NB4 (cell line): ENCODE results near the gene COBL.

ENCODE experiments used
- DNase-seq: peaks from one replicate; pipeline ENCODE4 v3.0.0; 2010; ENCODE audit warnings: low read depth
- H3K4me3 ChIP-seq: one replicate; pipeline ENCODE4 v1.5.1; 2011; ENCODE audit warnings: mild to moderate bottlenecking, low read depth, low read length, moderate library complexity
- MYC ChIP-seq: IDR thresholded peaks from 2 replicates; pipeline ENCODE4 v1.6.1; 2011; ENCODE audit warnings: low read depth, low read length
- POLR2A ChIP-seq: IDR thresholded peaks from 2 replicates; pipeline ENCODE4 v1.6.1; 2011; ENCODE audit warnings: mild to moderate bottlenecking; ENCODE audit not compliant: insufficient read length; ENCODE audit errors: extremely low read depth
- TF ChIP-seq, protein P1 (sequence below): IDR thresholded peaks from 2 replicates; pipeline ENCODE4 v1.6.1; 2011; ENCODE audit warnings: low read depth, low read length
- TF ChIP-seq, protein P2 (sequence below): IDR thresholded peaks from one replicate; pipeline ENCODE4 v1.5.1; 2012; ENCODE audit warnings: low read depth, low read length

The COBL gene

DNA sequence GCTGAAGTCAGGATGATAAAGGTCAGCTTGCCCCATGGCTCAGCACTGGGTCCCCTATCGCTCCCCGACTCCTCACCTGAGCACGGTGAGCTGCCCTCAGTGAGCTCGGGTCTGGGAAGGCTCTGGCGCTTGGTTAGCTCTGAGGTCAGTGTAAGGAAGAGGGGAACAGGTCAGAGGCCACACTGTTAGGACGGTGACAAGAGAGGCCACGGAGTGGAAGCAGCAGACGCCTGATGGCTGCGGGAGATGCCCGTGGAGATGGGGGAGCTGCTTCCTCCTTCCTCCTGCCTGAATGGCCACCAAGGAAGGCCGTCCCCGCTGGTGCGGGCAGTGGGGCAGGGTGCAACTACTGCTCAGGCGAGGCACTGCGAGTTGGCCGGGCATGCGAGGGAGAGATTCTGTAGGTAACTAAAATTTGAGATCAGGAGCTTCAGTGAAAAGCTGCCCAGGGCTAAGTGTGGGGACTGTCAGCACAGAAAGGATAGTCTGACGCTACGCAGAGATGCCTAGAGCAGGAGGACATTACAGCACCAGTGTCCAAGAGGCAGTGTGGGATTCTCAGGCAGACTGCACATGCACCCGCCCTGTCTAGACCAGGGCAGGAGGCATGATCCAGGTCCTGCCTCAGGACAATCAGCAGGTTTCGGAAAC lies 302.6 kb downstream of the COBL start:
- DNase-seq: no peak
- TF ChIP-seq, protein P1, sequence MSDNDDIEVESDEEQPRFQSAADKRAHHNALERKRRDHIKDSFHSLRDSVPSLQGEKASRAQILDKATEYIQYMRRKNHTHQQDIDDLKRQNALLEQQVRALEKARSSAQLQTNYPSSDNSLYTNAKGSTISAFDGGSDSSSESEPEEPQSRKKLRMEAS: no peak
- TF ChIP-seq POLR2A (no peak), MYC (no peak)
- TF ChIP-seq, protein P2, sequence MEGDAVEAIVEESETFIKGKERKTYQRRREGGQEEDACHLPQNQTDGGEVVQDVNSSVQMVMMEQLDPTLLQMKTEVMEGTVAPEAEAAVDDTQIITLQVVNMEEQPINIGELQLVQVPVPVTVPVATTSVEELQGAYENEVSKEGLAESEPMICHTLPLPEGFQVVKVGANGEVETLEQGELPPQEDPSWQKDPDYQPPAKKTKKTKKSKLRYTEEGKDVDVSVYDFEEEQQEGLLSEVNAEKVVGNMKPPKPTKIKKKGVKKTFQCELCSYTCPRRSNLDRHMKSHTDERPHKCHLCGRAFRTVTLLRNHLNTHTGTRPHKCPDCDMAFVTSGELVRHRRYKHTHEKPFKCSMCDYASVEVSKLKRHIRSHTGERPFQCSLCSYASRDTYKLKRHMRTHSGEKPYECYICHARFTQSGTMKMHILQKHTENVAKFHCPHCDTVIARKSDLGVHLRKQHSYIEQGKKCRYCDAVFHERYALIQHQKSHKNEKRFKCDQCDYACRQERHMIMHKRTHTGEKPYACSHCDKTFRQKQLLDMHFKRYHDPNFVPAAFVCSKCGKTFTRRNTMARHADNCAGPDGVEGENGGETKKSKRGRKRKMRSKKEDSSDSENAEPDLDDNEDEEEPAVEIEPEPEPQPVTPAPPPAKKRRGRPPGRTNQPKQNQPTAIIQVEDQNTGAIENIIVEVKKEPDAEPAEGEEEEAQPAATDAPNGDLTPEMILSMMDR: no peak
- no peak overlapping the region for H3K4me3 ChIP-seq

DNA sequence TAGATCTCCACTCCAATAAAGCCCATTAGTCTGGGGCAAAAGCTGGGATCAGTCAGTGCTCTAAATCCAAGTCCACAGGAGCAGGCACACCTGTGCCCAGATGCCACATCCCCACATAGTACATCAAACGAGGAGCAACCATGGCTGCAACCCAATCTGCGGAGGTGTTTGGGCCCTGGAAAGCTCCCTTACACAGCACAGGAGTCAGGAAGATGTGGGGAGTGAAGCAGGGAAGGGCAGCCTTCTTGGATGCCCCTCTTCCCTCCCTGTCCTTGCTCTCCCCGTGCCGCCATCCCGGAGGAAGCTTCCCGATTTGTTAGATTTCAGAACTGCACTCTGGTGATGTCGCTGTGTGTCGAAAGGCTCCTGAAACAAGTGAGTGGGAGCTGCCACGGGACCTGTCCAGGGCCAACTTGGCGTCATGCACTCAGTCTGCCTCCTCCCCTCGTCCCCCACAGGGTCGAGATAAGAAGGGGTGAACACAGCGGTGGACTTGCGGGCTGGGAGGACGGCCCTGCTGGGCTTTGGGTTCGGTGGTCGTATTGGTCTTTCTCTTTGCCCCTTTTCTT lies 303.3 kb downstream of the COBL start:
- H3K4me3 ChIP-seq: no peak overlapping the region

DNA sequence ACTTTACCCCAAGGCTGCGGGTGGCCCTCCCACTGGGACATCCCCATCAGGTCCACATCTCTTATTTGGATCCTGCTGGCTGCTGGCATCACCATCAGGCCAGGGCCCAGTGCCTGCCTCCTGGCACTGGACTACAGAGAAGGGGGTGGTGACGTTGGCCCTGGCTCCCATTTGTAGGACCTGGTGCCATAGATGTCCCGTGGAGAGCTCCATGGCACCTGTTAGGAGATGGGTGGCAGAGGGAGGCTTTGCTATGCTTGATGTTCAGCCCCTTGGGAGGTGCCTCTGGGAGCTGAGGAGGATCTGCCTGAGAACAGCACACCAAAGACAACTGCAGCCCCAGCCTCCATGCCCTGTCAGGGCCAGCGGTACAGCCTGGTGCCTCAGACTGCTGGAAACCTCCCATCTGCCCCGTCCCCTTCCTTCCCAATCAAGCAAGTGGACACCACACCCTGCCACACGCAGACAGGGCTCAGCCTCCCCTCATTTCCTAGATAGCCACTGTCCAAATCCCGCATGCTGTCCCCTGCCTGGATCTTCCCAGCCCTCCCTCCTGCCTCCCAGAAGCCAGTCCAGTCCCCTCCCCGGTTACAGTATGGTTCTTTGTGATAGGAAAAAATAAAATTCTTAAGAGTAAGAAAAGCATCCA lies 303.9 kb downstream of the COBL start:
- DNase-seq: no peak
- no peak overlapping the region for H3K4me3 ChIP-seq
- TF ChIP-seq, protein P2: no peak
- TF ChIP-seq POLR2A (no peak), MYC (no peak)
- TF ChIP-seq, protein P1: no peak

More for the DNA sequence above, 303.3 kb downstream of the COBL start:
- DNase-seq: no peak
- no peak for TF ChIP-seq POLR2A
- TF ChIP-seq, protein P2: no peak
- TF ChIP-seq MYC: no peak
- TF ChIP-seq, protein P1: no peak

DNA sequence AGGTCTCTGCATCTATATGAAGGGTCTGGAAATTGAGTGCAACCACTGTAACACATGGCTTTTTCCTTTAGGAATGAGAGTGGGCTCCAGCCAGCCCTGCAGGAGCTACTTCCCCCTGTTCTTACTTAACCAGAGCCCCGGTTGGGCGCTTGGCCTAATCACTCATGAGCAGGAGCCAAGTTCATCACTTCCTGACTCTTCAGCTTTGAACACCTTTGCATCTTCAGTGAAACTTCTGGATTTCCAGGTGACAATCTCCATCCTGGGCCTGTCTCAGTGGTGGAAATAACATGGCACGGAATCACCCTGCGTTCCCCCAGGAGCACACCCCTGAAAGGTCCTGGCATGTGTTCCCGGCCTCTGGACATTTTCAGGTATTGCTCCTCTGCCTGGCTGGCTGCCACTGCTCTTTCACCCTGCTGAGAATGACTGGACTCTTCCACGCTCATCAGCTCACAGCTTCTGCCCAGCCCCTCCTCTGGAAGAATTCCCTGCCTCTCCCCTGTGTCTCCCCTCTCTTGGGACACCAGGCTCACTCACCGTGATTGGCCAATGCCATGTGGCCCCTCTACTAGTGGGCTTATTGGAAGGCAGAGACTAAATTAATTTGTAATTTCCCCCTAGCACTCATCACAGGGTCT lies 304.8 kb downstream of the COBL start:
- H3K4me3 ChIP-seq: no peak overlapping the region

DNA sequence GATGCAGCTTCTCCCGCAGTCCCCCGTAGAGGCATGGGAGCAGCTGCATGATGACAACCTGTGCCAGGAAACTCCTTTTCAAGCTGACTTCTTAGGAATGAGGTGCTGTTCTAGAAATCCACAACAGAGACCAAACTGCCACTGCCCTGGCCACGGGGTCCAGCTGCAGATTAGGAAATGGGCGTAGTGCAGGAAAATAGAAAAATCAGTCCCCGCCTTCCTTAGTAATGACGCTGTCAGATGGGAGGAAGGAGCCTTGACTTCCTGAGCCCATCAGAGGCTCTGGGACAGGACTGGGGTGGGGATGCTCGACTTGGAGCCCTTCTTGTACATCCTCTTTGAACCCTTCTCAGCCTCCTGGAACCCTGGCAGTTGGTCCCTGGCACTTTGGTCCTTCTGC lies 306.1 kb downstream of the COBL start:
- TF ChIP-seq MYC: no peak
- DNase-seq: no peak
- H3K4me3 ChIP-seq: no peak overlapping the region

More for the DNA sequence above, 304.8 kb downstream of the COBL start:
- TF ChIP-seq MYC: no peak
- TF ChIP-seq, protein P1: no peak
- TF ChIP-seq, protein P2: no peak
- TF ChIP-seq POLR2A: no peak
- no peak for DNase-seq
